K562 (cell line): ENCODE measurements around the gene CNNM4. TPM values are rescaled to one million over a fixed set of nuclear protein-coding genes. Genes with fewer than 3 reads are reported as not detected.
A peak's percentile ranks its signal among the peaks of the same experiment; 100 is the strongest.

Source experiments
- ATF4 ChIP-seq: fragments of 450-650 bp; formaldehyde crosslinking; IDR thresholded peaks from 2 replicates; pipeline ENCODE4 v1.4.0; 2022; ENCODE audit warnings: mild to moderate bottlenecking, moderate library complexity
- PHF20 ChIP-seq: fragments of 450-650 bp; IDR thresholded peaks from 2 replicates; pipeline ENCODE4 v1.6.1; 2018; ENCODE audit not compliant: partially characterized antibody
- SIX5 ChIP-seq, 2 experiments: IDR thresholded peaks; 2 replicates each; pipeline ENCODE4 v1.6.1; 2011; ENCODE audit warnings: low read length in 2 of 2, borderline replicate concordance in 1 of 2, low read depth in 1 of 2, mild to moderate bottlenecking in 1 of 2, moderate library complexity in 1 of 2; ENCODE audit not compliant: insufficient read depth in 1 of 2
- ZKSCAN3 ChIP-seq: fragments of 250-450 bp; sonication (Bioruptor Pico); IDR thresholded peaks from 2 replicates; pipeline ENCODE4 v1.4.0; 2020
- ZNF133 ChIP-seq: fragments of 250-450 bp; sonication (Bioruptor Pico); IDR thresholded peaks from 2 replicates; pipeline ENCODE4 v1.4.0; 2020; ENCODE audit warnings: mild to moderate bottlenecking
- ZNF146 ChIP-seq: IDR thresholded peaks from one replicate; pipeline ENCODE4 v1.6.1; 2018; ENCODE audit warnings: missing compliant biosample characterization; ENCODE audit not compliant: unreplicated experiment
- polyA plus RNA-seq, 8 experiments: library from polyadenylated mRNA; depleted of rRNA in 4 of 8; stranded (reverse) in 5 of 8; unstranded in 3 of 8; fragments of >200 nt; fragmentation: Nextera tagmentation in 2 of 8; fragmentation: Illumina TruSeq in 1 of 8; extraction: Ambion mirVana in 2 of 8; extraction: Trizol in 1 of 8; gene quantifications; 2 replicates each; pipeline versions ENCODE4 v1.2.1 to v1.2.3, GENCODE V29; 2011 to 2014; ENCODE audit warnings: inconsistent platforms in 1 of 8, missing spikeins in 1 of 8
- total RNA-seq, 7 experiments: library from RNA; depleted of rRNA in 6 of 7; stranded (reverse); fragments of >200 nt in 6 of 7; fragmentation: Illumina TruSeq in 2 of 7; extraction: Trizol in 2 of 7; gene quantifications; 2 replicates each; pipeline versions ENCODE4 v1.2.1 to v1.2.3, GENCODE V29; 2011 to 2021; ENCODE audit warnings: low replicate concordance in 1 of 7
- TF ChIP-seq, protein P1 (sequence below): sonication (generic); formaldehyde crosslinking; IDR thresholded peaks from 2 replicates; pipeline ENCODE4 v1.8.1; 2023; ENCODE audit warnings: mild to moderate bottlenecking, missing genetic modification reagents, moderate library complexity
- TF ChIP-seq, protein P2 (sequence below): fragments of 450-650 bp; IDR thresholded peaks from 2 replicates; pipeline ENCODE4 v1.6.1; 2016

CNNM4 gene
- total and polyA plus RNA-seq, 9 of the 15 experiments (the other 6 are each of a cell fraction or from before 2014, with no cell fraction given): 0.96 to 6.3 (median 2.8) TPM

DNA sequence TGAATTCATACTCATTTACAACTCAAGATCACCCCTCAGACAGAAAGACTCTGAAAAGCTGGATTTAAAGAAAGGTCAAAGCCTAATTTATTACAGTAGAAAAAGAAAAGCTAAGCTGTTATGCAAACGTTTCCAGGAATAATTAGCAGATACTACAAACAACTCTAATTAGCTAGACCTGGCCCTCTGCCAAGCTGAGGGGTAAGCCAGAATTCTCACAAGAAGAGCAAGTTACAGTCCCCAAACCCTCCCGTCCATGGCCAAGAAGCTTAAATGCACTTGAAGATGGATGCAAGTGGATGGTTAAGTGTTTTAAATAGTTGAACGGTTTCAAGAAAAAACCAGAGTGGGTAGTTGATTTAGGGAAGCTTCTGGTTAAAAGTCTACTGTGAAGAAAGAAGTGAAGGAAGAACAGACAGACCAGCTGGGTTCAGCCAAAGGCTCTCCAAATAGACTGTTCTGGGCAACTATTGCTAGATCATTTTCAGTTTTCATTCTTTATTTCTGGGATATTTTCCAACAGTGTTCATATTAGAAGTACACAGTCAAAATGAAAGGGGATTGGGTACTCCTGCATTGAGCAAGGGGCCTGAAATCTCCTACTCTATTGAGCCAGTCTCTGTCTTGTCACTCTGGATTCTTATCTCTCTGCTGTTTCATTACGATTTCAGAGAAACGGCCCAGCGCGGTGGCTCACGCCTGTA, 25.7 kb upstream of the CNNM4 start (continued):
- TF ChIP-seq, protein P1, sequence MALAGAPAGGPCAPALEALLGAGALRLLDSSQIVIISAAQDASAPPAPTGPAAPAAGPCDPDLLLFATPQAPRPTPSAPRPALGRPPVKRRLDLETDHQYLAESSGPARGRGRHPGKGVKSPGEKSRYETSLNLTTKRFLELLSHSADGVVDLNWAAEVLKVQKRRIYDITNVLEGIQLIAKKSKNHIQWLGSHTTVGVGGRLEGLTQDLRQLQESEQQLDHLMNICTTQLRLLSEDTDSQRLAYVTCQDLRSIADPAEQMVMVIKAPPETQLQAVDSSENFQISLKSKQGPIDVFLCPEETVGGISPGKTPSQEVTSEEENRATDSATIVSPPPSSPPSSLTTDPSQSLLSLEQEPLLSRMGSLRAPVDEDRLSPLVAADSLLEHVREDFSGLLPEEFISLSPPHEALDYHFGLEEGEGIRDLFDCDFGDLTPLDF (CRISPR knock-in tag): no peak
- TF ChIP-seq ATF4: no peak
- no peak for TF ChIP-seq PHF20
- no peak for TF ChIP-seq ZNF133 (CRISPR knock-in tag)
- TF ChIP-seq ZNF146: no peak
- TF ChIP-seq, protein P2, sequence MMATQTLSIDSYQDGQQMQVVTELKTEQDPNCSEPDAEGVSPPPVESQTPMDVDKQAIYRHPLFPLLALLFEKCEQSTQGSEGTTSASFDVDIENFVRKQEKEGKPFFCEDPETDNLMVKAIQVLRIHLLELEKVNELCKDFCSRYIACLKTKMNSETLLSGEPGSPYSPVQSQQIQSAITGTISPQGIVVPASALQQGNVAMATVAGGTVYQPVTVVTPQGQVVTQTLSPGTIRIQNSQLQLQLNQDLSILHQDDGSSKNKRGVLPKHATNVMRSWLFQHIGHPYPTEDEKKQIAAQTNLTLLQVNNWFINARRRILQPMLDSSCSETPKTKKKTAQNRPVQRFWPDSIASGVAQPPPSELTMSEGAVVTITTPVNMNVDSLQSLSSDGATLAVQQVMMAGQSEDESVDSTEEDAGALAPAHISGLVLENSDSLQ: peak; percentile 72
- no peak for TF ChIP-seq SIX5 (IDR thresholded peaks at IDR 0.05; ENCODE audit: borderline replicate concordance in 1 of 2, insufficient read depth in 1 of 2, low read depth in 1 of 2, low read length in 2 of 2)
- no peak for TF ChIP-seq ZKSCAN3
